OCI-LY3 (cell line): ENCODE results near the gene CFAP45.

Experiments
- EZH2phosphoT487 ChIP-seq: fragments of 200-600 bp; shearing (Covaris generic); IDR thresholded peaks from 2 replicates; pipeline ENCODE4 v1.6.1; 2018; ENCODE audit warnings: antibody characterized with exemption, mixed run types, low read depth
- TF ChIP-seq, protein P1 (sequence below): fragments of 200-600, 300-600 bp; sonication (generic); IDR thresholded peaks from 2 replicates; pipeline ENCODE4 v1.5.1; 2014; ENCODE audit warnings: antibody characterized with exemption, low read length, low read depth

DNA sequence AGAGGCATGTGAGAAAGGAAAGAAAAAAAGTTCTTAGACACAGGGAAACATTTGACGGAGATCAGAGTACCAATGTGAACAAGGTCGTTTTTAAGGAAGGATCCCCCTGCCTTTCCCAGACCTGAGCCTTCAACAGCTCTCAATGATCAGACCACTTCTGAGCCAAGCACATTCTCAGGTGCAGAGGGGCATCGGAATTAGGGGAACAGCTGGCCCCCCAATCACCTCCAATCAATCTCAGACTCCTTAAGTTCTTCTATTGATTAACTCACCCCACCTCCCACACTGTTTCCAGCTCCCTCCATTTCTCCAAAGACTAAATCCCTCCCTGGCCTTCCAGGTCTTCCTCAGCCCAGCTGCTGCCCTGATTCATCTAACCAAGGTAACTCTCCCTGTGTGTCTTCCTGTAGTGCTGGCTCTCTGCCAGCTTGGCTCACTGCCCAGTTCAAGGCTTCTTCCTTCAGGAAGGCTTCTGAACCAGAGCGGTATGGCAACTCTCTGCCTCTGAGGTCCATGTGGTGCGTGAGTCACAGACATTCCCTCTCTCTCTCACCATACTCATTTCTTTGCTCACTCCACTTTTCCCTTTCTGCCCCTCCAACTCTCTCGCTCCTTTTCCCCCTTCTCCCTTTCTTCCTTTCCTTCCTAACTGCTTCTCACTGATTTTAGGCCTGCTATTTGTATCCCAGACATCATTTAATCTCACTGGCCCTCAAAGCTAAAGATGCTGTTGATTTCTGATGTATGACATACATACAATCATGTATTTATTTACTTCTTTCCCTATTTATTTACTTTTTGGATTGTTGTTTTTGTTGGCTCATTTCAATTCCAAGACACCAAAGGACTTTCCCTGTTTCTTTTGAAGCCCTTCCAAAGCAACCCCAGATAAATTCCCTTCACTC lies 18.1 kb downstream of the CFAP45 start:
- TF ChIP-seq, protein P1, sequence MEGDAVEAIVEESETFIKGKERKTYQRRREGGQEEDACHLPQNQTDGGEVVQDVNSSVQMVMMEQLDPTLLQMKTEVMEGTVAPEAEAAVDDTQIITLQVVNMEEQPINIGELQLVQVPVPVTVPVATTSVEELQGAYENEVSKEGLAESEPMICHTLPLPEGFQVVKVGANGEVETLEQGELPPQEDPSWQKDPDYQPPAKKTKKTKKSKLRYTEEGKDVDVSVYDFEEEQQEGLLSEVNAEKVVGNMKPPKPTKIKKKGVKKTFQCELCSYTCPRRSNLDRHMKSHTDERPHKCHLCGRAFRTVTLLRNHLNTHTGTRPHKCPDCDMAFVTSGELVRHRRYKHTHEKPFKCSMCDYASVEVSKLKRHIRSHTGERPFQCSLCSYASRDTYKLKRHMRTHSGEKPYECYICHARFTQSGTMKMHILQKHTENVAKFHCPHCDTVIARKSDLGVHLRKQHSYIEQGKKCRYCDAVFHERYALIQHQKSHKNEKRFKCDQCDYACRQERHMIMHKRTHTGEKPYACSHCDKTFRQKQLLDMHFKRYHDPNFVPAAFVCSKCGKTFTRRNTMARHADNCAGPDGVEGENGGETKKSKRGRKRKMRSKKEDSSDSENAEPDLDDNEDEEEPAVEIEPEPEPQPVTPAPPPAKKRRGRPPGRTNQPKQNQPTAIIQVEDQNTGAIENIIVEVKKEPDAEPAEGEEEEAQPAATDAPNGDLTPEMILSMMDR = no peak
- no peak for TF ChIP-seq EZH2phosphoT487
